HCEC 1CT (cell line): Measurements from ENCODE around the gene PTPRN2.

ENCODE experiments used
- DNase-seq: peaks from one replicate; pipeline ENCODE4 v3.0.0-alpha.2; 2017

PTPRN2 gene

GRCh38 chr7:157656195-157656769, 931.3 kb downstream of the PTPRN2 start:
- no peak for DNase-seq

DNA sequence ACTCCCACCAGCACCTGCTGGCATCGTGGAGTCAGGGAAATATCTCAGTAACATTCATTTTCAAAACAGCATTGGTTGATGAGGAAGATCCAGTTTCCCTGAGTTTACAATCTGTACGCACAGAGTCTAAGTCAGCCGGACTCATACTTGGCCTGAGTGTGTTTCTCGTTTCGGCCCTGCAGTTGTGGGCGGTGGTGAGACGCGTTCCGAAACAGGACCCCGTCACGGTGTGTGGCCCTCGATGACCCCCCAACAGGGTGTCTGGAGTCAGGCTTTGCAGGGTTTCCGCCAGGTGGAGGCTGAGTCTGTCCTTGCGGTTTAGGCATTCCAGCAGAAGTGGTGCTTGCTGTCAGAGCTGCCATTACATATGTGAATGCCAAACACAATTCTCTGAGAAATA, 933.3 kb downstream of the PTPRN2 start:
- DNase-seq, result no peak

GRCh38 chr7:157653827-157654207, 933.8 kb downstream of the PTPRN2 start:
- no peak for DNase-seq

DNA sequence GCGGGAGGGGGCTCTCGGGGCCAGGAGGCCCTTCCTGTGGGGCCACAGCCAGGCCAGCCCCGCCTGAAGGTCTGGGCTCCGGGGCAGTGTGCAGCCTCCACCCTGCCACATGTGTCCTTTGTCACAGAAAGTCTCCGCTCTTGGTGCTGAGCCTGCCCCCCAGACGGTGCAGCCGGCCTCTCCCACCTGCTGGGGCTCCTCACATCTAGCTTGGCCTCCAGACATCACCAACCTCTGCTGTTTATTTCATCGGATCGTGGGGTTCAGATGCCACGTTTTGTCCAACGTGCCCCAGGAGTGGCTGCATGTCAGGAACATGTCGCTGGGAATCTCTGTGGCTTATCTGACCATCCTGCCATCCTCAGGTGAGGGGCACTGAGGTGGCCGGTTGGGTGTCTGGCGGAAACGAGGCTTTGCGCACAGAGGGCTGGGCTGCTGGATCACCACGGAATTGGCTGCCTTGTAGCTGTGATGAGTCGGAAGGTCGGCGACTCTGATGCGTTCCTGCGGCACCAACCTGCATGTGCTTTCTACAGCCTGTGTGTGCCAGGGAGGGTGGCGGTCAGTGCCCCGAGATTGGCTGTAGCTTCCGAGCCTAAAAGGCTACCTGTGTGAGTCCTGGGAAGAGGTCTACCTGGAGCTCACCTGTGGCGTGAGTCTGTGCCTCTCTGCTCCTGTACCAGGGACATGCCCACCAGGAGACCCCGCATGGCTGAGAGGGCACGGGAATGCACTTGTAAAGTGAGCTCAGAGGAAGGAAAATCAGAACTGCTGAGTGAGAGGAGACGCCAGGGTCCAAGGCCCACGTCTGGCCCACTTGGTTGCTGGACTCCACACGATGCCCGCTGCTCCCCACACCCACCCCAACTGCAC, 934.4 kb downstream of the PTPRN2 start:
- DNase-seq, result no peak

GRCh38 chr7:157652161-157652953, 935.3 kb downstream of the PTPRN2 start:
- no peak for DNase-seq

DNA sequence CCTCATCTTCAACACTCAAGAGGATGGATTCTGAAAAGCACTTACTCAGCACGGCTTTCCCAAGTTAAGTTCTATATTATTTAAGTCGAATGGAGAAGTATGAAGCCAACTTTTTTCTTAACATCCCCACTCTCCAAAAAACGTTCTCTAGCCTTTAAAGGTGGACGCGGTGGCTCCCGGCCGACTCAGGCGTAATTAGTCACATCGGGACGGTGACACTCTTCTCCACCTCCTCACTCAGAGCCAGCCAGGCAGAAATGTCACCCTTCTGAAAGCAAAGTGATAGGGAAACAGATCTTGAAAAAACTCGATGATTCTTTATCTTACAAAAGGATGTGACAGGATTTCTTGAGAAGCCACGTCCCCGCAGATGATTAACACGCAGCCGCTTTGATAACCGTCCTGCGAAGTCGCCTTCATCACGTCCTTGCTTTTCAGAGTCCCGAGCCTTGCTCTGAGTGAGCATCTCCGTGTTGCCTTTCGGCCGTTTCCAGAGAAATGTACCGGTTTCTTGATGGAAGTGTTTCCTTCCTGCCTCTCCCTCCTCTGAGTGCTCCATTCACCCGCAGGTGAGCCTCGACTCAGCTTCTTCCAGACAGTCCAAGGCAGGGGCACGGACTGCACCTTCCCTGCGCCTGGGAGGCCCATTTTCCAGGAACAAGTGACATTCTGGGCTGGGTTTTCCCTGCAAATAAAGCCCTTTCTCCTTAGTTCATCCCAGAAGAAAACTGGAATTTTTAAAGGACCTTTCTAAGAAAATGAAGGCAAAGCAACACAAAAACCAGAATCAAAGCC, 936.1 kb downstream of the PTPRN2 start:
- no peak for DNase-seq

DNA sequence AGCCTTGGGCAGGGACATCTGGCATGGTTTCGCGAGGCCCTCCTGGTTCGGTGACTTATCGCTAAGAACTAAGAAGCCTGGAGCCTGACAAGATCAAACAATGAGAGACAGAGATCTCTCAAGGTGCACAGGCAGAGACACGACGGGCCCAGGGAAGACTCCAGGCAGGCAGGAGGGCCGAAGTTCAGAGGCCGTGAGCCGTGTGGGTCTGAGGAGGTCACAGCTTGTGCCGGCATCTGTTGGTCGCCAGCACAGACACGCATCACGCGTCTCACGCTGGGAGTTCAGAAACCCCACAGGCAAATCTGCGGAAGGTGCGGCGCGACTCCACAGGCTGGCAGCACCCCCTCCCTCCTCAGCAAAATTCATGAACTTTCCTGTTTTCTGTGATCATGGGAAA, 936.8 kb downstream of the PTPRN2 start:
- no peak for DNase-seq

GRCh38 chr7:157650131-157650631, 937.4 kb downstream of the PTPRN2 start:
- DNase-seq, result no peak

- no peak for DNase-seq
Measured at GRCh38 chr7:157646551-157646950, 941.1 kb downstream of the PTPRN2 start.

DNA sequence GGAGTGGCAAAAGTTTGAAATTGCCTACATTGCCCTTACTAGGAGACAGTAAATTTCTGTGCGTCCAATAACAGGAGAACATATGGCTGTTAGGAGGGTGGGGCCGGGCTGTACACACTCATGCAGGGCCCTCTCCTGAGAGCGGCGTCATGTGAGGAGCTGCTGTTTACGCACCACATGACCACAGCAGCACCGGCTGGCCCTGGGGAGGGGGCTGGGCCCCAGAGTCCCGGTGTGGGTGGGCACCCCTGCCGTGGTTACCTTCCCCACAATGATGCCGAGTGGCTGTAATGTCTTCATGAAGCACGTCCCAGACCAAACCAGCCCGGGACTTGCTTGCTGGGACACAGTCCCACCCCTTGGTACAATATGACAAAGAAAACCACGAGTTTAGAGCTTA, 942.1 kb downstream of the PTPRN2 start:
- DNase-seq, result no peak

- no peak for DNase-seq
Measured at GRCh38 chr7:157644946-157645345, 942.7 kb downstream of the PTPRN2 start.

DNA sequence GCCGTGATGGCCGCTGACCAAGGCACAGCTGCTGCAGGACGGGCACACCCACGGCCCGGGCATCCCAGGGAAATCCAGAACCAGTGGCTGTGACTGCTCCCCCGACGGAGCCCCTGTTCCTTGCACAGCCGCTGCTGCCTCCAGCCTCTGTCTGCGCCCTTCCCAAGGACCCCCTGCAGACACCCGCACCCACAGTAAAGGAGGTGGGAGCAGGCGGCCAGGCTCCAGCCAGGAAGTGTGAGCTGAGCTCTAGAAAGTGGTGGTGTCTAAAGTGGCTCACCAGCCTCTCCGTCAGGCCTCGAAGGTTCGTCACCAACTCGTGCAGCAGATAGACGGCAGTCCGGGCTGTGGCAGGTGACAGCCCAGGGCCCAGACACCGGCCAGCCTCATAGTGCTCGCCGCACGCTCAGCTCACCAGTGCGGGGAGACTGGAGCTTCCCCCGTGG, 944.1 kb downstream of the PTPRN2 start:
- no peak for DNase-seq

- no peak for DNase-seq
Measured at GRCh38 chr7:157641866-157642265, 945.8 kb downstream of the PTPRN2 start.

GRCh38 chr7:157640144-157640543, 947.5 kb downstream of the PTPRN2 start:
- no peak for DNase-seq

GRCh38 chr7:157638563-157638962, 949.1 kb downstream of the PTPRN2 start:
- DNase-seq, result no peak

DNA sequence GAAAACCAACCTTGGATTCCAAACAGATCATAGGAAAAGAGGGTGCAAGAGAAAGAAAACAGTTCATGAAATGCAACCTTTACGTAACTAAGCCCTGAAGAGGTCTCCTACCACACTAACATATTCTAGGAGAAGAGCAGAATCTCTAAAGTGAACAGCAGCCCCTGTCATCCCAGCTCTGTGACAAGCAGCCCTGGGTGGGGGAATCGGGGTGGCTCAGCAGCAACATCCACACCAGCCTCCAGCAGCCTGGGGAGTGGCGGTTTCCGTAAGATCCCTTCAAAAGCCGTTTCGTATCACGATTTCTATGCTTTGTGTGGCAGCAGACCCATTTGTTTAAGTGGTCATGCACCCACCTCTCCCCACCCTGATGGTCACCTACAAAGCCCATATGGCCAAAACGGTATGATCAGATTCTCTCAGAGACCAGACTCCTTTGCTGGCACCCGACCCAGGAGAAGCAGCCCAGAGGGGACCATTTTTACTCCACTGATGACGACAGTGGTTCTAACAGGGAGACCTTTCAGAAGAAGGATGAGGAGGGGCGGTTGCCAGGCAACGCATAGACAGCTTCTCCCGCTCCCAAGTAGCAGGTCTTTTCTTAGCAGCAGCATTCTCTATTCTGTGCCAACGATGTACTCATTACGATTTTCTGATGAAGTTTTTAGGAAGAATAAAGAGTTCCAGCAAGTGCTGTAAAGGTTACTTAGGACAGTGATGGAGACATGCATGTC, 950.2 kb downstream of the PTPRN2 start:
- DNase-seq, result no peak

DNA sequence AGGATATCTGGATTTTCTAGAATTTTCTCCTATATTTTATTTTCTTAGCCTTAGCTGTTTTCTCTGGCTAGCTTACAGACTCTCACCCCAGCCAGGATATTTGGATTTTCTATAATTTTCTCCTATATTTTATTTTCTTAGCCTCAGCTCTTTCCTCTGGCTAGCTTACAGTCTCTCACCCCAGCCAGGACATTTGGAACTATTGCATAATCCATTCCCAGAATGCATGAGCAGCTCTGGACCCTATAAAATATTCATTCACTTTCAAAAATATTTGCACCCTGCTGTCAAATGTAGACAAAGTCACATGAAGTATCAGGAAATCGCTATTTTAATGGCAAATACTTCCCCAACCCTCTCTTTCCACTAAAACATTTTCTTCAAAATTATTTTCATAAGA, 952.0 kb downstream of the PTPRN2 start:
- DNase-seq, result no peak

DNA sequence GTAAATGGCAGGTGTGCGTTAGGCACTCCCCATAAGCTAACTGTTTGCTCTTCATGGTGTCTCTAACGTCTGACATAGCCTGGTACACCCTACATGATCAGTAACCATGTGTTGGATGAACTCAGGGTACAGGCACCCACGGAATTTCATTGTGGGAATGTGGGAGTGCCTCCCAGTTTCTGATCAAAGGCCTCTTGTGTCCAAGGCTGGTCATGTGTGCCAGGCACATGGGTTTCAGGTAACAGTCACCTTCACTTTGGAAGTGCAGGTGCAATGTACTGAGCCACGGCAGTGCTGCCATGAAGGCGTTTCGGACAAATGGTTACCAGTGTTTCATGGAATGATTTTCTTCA, 952.5 kb downstream of the PTPRN2 start:
- no peak for DNase-seq

DNA sequence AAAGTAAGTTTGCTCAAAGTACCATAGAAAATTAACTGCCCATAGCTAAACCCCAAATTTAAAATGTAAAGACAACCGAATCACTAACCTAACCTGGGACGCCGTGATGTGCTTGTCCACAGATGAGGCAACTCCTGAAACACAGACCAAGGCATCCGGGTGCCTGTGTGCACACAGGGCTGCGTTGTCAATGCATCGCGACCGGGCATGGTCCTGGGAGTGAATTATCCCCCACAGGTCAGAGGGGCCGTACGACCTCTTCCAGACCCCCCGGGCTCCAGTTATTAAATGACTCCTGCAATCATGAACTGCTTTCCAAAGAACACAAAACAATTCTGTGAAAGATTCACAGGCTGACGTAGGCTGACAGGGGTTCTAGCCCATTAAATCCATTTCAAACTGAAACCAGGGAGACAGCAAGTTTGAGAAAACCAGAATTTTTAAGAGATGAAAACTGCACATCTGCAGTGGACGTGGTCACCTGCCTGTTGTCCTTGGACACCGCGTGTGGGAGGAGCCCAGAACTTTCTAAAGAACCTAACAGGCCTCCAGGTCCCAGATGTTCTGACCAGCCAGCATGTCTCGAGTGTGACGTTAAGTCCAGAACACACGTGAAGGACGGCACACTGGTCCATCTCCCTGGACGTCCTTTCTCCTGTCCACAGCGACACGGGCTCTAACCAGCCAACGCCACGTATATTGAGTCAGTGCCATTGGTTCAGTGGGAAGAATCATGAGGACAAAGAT, 953.0 kb downstream of the PTPRN2 start:
- DNase-seq, result no peak

DNA sequence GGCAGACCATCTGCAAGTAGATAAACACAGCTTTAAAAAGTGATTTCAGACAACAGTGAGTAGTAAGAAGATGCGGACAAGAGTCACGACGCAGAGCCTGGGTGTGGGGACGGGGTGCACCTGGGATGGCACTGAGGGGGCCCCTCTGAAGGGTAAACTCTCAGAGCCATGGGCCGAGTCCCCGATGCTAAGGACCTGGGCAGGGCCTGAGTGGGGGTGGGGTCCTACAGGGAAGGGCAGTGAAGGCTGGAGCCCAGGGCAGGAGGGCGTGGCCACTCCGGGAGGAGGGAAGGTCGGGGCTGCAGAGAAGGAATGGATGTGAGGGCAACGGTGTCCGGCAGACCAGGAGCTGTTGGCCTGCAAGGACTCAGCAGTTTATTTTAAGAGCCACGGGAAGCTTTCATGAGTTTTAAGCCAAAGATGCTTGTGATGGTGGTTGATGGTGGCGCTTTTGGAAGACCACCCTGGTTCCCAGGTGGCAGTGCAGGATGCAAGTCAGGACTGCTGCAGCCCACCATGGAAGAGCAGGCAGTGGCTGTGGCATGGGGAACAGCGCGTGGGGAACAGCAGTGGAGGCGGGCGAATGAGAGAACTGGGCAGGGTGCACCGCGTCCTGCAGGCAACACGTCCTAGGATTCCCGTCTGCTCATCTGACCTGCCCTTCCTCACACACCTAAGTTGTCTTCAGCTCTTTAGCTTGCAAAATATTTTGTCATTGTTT, 954.0 kb downstream of the PTPRN2 start:
- DNase-seq, result no peak
